PC-9 (cell line): Measurements from ENCODE around the gene ADH5.

Experiments
- EZH2 ChIP-seq: fragments of 200-600 bp; sonication (generic); IDR thresholded peaks from 2 replicates; pipeline ENCODE4 v1.8.0; 2017; ENCODE audit warnings: antibody characterized with exemption, low read depth
- TF ChIP-seq, protein P1 (sequence below): fragments of 200-600 bp; sonication (generic); conservative IDR thresholded peaks from 2 replicates; pipeline ENCODE4 v1.6.1; 2017; ENCODE audit warnings: mixed run types, antibody characterized with exemption, mild to moderate bottlenecking, moderate library complexity

DNA sequence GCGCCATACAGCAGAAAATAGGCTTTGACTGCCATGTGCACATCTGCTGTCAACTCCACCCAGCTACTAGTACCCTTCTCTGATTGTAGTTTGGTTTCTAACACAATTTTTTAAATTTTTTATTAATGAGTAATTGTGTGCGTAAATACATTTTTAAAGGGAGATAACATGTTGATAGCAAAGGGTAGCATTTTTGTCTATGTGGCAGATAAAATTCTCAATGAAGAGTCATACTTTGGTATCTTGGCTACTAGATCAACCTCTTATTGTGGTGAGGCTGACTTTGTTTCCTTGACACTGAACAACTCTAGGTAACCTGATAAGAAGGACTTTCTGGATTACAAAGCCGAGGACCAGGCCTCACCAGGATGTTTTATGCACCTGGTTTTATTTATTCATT lies 46.0 kb upstream of the ADH5 start:
- TF ChIP-seq, protein P1, sequence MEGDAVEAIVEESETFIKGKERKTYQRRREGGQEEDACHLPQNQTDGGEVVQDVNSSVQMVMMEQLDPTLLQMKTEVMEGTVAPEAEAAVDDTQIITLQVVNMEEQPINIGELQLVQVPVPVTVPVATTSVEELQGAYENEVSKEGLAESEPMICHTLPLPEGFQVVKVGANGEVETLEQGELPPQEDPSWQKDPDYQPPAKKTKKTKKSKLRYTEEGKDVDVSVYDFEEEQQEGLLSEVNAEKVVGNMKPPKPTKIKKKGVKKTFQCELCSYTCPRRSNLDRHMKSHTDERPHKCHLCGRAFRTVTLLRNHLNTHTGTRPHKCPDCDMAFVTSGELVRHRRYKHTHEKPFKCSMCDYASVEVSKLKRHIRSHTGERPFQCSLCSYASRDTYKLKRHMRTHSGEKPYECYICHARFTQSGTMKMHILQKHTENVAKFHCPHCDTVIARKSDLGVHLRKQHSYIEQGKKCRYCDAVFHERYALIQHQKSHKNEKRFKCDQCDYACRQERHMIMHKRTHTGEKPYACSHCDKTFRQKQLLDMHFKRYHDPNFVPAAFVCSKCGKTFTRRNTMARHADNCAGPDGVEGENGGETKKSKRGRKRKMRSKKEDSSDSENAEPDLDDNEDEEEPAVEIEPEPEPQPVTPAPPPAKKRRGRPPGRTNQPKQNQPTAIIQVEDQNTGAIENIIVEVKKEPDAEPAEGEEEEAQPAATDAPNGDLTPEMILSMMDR: no peak
- no peak for TF ChIP-seq EZH2
